Stimulated activated CD4-positive, alpha-beta T cell treated with anti-CD3 and anti-CD28 coated beads, Interleukin-2, amount 100 ng/mL, for 24 hours (primary cell): ENCODE data around the gene PSMD13.
A peak's percentile ranks its signal among the peaks of the same experiment; 100 is the strongest.

Source experiments
- DNase-seq, 2 donors: peaks; one replicate each; pipeline ENCODE4 v3.0.0-alpha.2; 2020

The PSMD13 gene

GRCh38 chr11:289712-290620 is 53.2 kb downstream of the PSMD13 start:
- no peak for DNase-seq

GRCh38 chr11:290621-291231 is 54.0 kb downstream of the PSMD13 start:
- peak in 1 of 2 donors; percentile 2 for DNase-seq

DNA sequence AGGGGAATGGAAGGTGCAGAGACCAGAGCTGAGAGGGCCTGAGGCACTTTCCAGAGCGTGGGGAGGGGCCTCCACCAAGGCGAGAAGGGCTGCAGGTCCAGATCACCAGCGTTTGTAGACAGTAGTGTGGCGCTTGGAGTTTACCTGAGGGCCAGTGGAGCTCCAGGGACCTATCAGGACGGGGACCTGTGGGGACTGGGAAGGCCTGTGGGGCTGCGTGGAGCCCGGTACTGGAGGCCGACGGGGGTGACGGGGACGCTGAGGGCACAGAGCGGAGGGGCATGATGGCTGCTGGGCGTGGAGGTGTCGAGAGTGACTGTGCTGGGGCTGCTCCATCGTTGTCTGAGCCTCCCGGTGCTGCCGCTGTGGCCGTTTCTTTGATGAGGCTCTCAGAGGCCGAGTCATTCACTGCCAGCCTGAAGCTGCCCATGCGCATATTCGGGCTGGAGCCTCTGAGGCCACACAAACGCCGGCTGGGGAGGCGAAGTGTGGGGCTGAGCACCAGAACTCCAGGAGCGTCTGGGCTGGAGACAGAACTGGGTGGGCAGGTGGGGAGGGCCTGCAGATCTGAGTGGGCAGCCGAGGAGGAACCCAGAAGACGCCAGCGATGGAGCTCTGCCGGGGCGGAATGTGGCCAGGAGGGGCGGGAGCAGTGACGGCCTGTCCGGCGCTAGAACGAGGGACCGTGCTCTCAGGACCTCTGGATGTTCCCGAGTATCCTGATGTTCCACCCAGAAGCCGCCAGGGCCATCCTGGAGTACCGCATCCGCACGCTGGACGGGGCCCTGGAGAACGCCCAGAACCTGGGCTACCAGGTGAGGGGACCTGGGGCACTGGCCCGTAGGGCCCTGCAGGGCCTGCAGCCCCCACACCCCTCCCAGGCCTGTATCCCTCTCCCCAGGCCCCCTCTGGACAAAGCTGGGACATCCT is 54.8 kb downstream of the PSMD13 start:
- no peak for DNase-seq

DNA sequence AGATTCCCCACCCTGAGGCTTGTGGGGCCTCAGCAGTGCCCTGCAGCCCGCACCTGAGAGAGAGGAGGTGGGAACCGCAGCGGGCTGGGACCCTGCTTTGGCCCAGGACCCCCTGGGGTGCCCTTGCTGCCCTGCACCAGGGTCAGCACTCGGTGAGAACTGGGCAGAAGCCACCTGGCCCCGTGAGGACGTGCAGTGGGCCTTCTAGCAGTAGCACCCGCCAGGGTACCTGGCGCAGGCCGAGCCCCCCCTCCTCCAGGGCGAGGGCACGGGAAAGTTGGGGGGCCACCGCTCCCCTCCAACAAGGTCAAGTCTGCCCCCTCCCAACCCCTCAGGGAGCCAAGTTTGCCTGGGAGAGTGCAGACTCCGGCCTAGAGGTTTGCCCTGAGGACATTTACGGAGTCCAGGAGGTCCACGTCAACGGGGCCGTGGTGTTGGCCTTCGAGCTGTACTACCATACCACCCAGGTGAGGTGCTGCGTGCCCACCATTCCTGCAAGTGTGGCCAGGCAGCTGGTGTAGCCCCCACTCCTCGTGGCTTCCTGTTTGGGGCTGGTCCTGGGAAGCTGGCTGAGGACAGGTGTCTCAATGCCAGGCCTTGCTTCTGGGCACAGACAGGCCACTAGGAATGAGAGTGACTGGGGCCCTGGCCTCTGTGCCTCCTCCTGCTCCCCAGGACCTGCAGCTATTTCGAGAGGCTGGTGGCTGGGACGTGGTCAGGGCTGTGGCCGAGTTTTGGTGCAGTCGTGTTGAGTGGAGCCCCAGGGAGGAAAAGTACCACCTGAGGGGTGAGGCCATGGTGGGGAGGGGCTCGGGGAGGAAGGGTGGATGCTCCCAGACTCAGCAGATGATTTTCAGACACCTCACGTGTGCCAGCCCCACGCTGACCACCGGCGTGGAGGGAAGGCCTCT is 55.7 kb downstream of the PSMD13 start:
- no peak for DNase-seq

GRCh38 chr11:293271-293851 is 56.6 kb downstream of the PSMD13 start:
- DNase-seq = no peak

DNA sequence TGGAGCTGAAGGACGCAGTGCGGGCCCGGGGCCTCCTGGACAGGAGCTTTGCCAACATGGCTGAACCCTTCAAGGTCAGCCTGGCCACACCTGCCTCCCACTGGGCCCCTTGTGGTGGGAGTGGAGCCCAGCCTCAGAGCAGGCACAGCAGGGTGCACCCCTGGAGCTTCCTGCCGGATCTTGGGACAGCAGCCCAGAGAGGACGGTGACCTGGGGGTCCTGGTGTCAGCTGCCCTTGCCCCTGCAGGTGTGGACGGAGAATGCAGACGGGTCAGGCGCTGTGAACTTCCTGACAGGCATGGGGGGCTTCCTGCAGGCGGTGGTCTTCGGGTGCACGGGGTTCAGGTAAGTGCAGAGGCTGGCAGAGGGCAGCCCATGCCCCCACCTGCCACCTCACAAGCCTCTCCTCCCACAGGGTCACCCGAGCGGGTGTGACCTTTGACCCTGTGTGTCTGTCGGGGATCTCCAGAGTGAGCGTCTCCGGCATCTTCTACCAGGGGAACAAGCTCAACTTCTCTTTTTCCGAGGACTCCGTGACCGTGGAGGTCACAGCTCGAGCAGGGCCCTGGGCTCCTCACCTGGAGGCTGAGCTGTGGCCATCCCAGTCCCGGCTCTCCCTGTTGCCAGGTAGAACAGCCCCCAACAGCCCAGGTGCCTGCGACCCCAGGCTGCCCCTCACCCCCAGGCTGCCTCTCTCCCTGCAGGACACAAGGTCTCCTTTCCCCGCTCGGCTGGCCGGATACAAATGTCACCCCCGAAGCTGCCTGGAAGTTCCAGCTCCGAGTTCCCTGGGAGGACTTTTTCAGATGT is 57.3 kb downstream of the PSMD13 start:
- DNase-seq = no peak

GRCh38 chr11:294780-295179 is 58.0 kb downstream of the PSMD13 start:
- no peak for DNase-seq

- DNase-seq = no peak
Observed at GRCh38 chr11:295351-296170, 58.8 kb downstream of the PSMD13 start.

DNA sequence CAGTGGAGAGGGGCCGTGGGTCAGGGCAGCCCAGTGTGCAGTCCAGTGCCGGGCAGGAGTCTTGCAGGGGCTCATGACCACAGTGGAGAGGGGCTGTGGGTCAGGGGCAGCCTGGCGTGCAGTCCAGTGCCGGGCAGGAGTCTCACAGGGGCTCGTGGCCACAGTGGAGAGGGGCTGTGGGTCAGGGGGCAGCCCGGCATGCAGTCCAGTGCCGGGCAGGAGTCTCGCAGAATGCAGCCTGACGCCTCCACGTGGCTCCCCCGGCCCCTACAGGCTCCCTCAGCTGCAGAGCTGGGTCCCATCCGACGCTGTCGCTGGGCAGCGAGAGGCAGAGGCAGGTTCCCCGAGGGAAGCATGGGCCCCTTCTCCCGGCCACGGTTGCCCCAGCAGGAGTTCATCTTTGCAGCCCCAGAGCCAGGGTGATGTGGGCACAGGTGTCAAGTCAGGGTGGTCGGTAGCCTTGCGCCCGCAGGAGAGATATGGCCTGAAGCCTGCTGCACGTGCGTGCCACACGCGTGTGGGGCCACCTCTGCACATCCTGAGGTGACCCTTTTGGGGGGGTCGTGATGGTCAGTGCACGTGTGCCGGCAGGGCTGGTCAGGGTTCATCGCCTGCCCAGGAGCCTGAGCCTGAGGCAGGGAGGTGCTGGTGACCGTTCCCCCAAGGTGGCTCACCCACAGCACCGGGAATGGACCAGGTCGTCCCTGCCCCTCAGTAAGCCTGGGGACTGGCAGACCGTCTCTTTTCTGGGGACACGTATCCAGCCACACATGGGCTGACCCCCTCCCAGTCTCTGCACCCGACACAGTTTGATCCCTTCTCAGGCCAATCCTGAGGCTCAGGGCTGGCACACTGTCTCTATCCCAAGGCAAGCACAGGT is 59.6 kb downstream of the PSMD13 start:
- no peak for DNase-seq

DNA sequence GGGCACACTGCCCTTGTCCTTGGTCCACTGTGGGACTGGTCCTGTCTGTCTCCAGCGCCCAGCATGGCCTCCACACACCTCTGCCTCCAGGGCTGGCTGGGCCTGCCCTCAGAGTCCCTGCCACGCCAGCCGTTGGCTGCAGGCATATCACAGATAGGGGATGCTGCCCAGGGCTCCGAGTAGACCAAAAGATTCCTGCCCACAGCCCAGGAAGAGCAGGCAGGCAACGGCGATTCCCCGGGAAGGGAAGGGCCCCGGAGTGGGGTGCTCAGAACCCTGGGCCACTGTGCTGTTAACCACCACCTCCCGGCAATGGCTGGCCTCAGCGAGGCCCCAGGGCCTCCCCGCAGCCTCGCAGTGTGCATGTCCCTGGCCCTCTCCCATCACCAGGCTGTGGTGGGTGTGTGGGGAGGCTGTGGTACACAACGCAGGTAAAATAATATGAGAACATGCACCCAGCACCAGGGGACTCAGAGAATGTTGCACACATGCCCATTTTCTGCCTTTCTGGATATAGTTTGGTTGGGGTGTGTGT is 60.3 kb downstream of the PSMD13 start:
- DNase-seq = peak in 1 of 2 donors; percentile 14

- peak in 1 of 2 donors; percentile 40 for DNase-seq
Observed at GRCh38 chr11:297586-298405, 61.0 kb downstream of the PSMD13 start.

GRCh38 chr11:298406-299065 is 61.8 kb downstream of the PSMD13 start:
- DNase-seq = no peak

- no peak for DNase-seq
Observed at GRCh38 chr11:299081-299891, 62.5 kb downstream of the PSMD13 start, which contains the start of gene IFITM5. TSS of gene IFITM5 (minus strand) at chr11:299526. CDS start at chr11:299490, 36 bp downstream.

- no peak for DNase-seq
Observed at GRCh38 chr11:299951-300735, 63.4 kb downstream of the PSMD13 start.
